Right atrium auricular region (tissue), 2 donors: Measurements from ENCODE around the gene TMEM150A. TPM values are rescaled to one million over a fixed set of nuclear protein-coding genes. Genes with fewer than 3 reads are reported as not detected.
"Not testable (repeated sequence)": the region's sequence is repeated elsewhere in the genome, so short reads cannot be mapped to it uniquely, and the experiment has no call there.

ENCODE experiments used
- DNase-seq: peaks from one replicate; pipeline ENCODE4 v3.0.0-alpha.2; 2019; ENCODE audit warnings: low spot score
- H3K27ac ChIP-seq, 2 donors: fragments of 200-600 bp; sonication (generic); 1 replicate in 1 of 2; 2 replicates in 1 of 2; pipeline ENCODE4 v1.5.1; 2016 to 2019
- H3K27me3 ChIP-seq, 2 donors: fragments of 200-600 bp; sonication (generic); one replicate each; pipeline versions ENCODE4 v1.5.1 to v1.6.0; 2017 to 2019
- H3K36me3 ChIP-seq: fragments of 200-600 bp; sonication (generic); one replicate; pipeline ENCODE4 v1.5.1; 2016
- H3K4me1 ChIP-seq, 2 donors: fragments of 200-600 bp; sonication (generic); one replicate each; pipeline versions ENCODE4 v1.5.1 to v1.6.0; 2017 to 2019
- H3K4me3 ChIP-seq, 2 donors: fragments of 200-600 bp; sonication (generic); 1 replicate in 1 of 2; 2 replicates in 1 of 2; pipeline ENCODE4 v1.5.1; 2017 to 2019; ENCODE audit warnings: mild to moderate bottlenecking in 1 of 2, moderate library complexity in 1 of 2
- H3K9me3 ChIP-seq, 2 donors: fragments of 200-600 bp; sonication (generic); one replicate each; pipeline ENCODE4 v1.5.1; 2019
- CTCF ChIP-seq, 2 donors: fragments of 200-600 bp; sonication (generic); IDR thresholded peaks; one replicate each; pipeline ENCODE4 v1.5.1; 2019; ENCODE audit warnings: antibody characterized with exemption in 2 of 2
- total RNA-seq, 2 donors: library from RNA; depleted of rRNA; stranded (reverse); fragments of >200 nt; gene quantifications; one replicate each; pipeline ENCODE4 v1.1.0, GENCODE V29; 2016

TMEM150A gene
- total RNA-seq, 2 donors from 2014 or later, result 15.8 to 21.7 TPM

- peaks cover 4 to 76% of the 10 kb centered on the region in 2 donors for H3K4me1 ChIP-seq
- no peak for TF ChIP-seq CTCF (IDR thresholded peaks at IDR 0.05)
- H3K4me3 ChIP-seq, result no peak overlapping the region
- H3K9me3 ChIP-seq, result no peaks in the 10 kb centered on the region
- H3K27me3 ChIP-seq, result no peaks in the 10 kb centered on the region
- H3K27ac ChIP-seq, result no peak overlapping the region
- H3K36me3 ChIP-seq, result peaks cover 8% of the 10 kb centered on the region
- no peak for DNase-seq
These were observed 9.5 kb downstream of the TMEM150A start for GRCh38 chr2:85593023-85593422.

DNA sequence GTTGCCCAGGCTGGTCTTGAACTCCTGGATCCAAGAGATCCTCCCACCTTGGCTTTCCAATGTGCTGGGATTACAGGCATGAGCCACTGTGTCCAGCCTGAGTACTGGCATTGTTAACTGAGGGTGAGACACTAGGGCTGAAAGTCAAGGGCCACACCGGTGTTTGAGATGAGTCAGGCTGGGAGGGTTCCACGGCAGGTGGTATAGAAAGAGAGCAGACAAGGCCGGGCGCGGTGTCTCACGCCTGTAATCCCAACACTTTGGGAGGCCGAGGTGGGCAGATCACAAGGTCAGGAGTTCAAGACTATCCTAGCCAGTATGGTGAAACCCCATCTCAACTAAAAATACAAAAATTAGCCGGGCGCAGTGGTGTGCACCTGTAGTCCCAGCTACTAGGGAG lies 10.2 kb downstream of the TMEM150A start:
- H3K9me3 ChIP-seq, H3K27me3 ChIP-seq, DNase-seq, H3K36me3 ChIP-seq, H3K4me3 ChIP-seq: not testable (repeated sequence)
- Histone ChIP-seq H3K4me1 (peaks cover 4 to 79% of the 10 kb centered on the region in 2 donors), H3K27ac (peak overlapping the region in 1 of 2 donors; percentile 66)

GRCh38 chr2:85591563-85591962 lies 10.9 kb downstream of the TMEM150A start:
- H3K27me3 ChIP-seq, result no peaks in the 10 kb centered on the region
- H3K27ac ChIP-seq, result peak overlapping the region; percentile 66 to 79
- DNase-seq, result no peak
- H3K4me1 ChIP-seq, result peaks cover 4 to 78% of the 10 kb centered on the region in 2 donors
- no peaks in the 10 kb centered on the region for H3K36me3 ChIP-seq
- H3K9me3 ChIP-seq, result no peaks in the 10 kb centered on the region
- TF ChIP-seq CTCF (IDR thresholded peaks at IDR 0.05), result no peak
- H3K4me3 ChIP-seq, result no peak overlapping the region

DNA sequence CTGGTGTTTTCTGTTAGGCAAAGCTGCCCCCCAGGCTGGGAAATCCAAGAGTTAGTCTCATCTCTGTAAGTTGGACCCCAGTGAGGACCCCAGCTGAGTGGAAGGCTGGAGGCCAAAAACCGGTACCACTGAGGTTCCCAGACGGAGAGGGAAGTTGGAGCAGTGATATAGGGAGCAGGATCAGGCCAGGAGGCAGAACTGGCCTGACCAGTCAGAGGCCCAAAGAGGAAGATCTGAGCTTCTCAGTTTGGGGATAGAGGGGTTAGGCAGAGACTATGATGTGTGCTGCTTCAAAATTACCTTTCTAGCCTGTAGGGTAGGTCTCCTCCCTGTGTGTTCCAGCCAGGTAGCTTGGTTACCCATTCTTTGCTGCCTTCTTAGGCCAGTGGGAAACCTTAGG lies 11.5 kb downstream of the TMEM150A start:
- Histone ChIP-seq H3K27ac (peak overlapping the region; percentile 66 to 79), H3K4me1 (peaks cover 4 to 78% of the 10 kb centered on the region in 2 donors), H3K36me3 (no peaks in the 10 kb centered on the region), H3K4me3 (no peak overlapping the region), H3K27me3 (no peaks in the 10 kb centered on the region), H3K9me3 (no peaks in the 10 kb centered on the region)
- DNase-seq, result no peak
- TF ChIP-seq CTCF (IDR thresholded peaks at IDR 0.05), result no peak

- Histone ChIP-seq H3K27me3 (no peaks in the 10 kb centered on the region), H3K9me3 (no peaks in the 10 kb centered on the region), H3K36me3 (no peaks in the 10 kb centered on the region), H3K27ac (peak overlapping the region; percentile 66 to 79), H3K4me1 (peaks cover 4 to 84% of the 10 kb centered on the region in 2 donors), H3K4me3 (no peak overlapping the region)
- peak; percentile 74 for DNase-seq
- TF ChIP-seq CTCF (IDR thresholded peaks at IDR 0.05), result no peak
These were observed 12.3 kb downstream of the TMEM150A start for GRCh38 chr2:85589982-85590791.

DNA sequence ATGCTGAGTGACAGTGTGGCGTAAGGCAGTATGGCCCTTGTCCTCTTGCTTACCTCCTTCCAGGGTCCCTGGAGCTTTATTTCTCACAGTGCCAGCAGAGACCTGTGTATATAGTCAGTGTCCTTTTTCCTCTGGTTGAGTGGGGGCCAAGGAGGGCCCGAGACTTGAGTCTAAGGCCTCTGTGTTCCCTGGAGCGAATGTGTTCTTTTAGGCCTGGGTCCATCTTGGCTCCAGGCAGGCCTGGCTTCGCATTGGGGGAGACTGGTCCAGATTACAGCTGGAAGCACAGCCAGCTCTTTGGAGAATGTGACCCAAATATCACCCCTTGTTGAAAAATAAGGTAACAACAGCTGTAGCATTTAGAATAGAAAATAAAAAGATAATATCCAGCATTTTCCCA lies 13.3 kb downstream of the TMEM150A start:
- peaks cover 4 to 81% of the 10 kb centered on the region in 2 donors for H3K4me1 ChIP-seq
- H3K9me3 ChIP-seq, result no peaks in the 10 kb centered on the region
- no peak for DNase-seq
- no peaks in the 10 kb centered on the region for H3K36me3 ChIP-seq
- no peak overlapping the region for H3K4me3 ChIP-seq
- H3K27ac ChIP-seq, result peak overlapping the region; percentile 66 to 79
- no peaks in the 10 kb centered on the region for H3K27me3 ChIP-seq
- TF ChIP-seq CTCF (IDR thresholded peaks at IDR 0.05), result no peak
